Subcutaneous abdominal adipose tissue (tissue), 5 donors: ENCODE measurements around the gene PET117.
"Not testable (repeated sequence)": the region's sequence is repeated elsewhere in the genome, so short reads cannot be mapped to it uniquely, and the experiment has no call there.

Experiments used
- H3K27ac ChIP-seq: one replicate; pipeline ENCODE4 v1.7.0; 2013; ENCODE audit warnings: low read depth, mild to moderate bottlenecking, inconsistent platforms, low read length, moderate library complexity
- H3K27me3 ChIP-seq, 5 donors: one replicate each; pipeline ENCODE4 v1.7.0; 2013; ENCODE audit warnings: low read length in 5 of 5, inconsistent platforms in 1 of 5; ENCODE audit not compliant: control insufficient read depth in 5 of 5, insufficient read depth in 4 of 5
- H3K36me3 ChIP-seq, 5 donors: one replicate each; pipeline ENCODE4 v1.7.0; 2013; ENCODE audit warnings: low read length in 5 of 5; ENCODE audit not compliant: control insufficient read depth in 5 of 5, insufficient read depth in 5 of 5
- H3K4me1 ChIP-seq, 5 donors: one replicate each; pipeline ENCODE4 v1.7.0; 2013; ENCODE audit warnings: low read length in 5 of 5, mild to moderate bottlenecking in 3 of 5, moderate library complexity in 1 of 5; ENCODE audit not compliant: control insufficient read depth in 5 of 5, insufficient read depth in 5 of 5
- H3K4me3 ChIP-seq, 5 donors: one replicate each; pipeline ENCODE4 v1.7.0; 2013; ENCODE audit warnings: low read length in 5 of 5, low read depth in 1 of 5
- H3K9ac ChIP-seq, 5 donors: one replicate each; pipeline ENCODE4 v1.7.0; 2013; ENCODE audit warnings: low read length in 5 of 5, mild to moderate bottlenecking in 4 of 5, moderate library complexity in 3 of 5
- H3K9me3 ChIP-seq, 5 donors: one replicate each; pipeline ENCODE4 v1.7.0; 2013; ENCODE audit warnings: low read length in 5 of 5; ENCODE audit not compliant: control insufficient read depth in 5 of 5
- donor health status: healthy.
- donor health status: healthy.
- donor health status: healthy.
- donor health status: healthy.
- donor health status: healthy.

PET117 gene

GRCh38 chr20:18154342-18154741, 16.7 kb downstream of the PET117 start:
- Histone ChIP-seq H3K36me3 (peaks cover 25 to 60% (median 44%) of the 10 kb centered on the region in 5 donors), H3K27ac (no peak overlapping the region), H3K9me3 (no peaks in the 10 kb centered on the region), H3K27me3 (no peaks in the 10 kb centered on the region), H3K4me1 (no peaks in the 10 kb centered on the region), H3K4me3 (no peak overlapping the region), H3K9ac (no peak overlapping the region)

GRCh38 chr20:18156045-18156444, 18.4 kb downstream of the PET117 start:
- Histone ChIP-seq H3K27me3 (no peaks in the 10 kb centered on the region), H3K36me3 (peaks cover 28 to 58% (median 33%) of the 10 kb centered on the region in 5 donors), H3K4me3 (no peak overlapping the region), H3K27ac (no peak overlapping the region), H3K9ac (no peak overlapping the region), H3K9me3 (no peaks in the 10 kb centered on the region), H3K4me1 (no peaks in the 10 kb centered on the region)

GRCh38 chr20:18164356-18164755, 26.7 kb downstream of the PET117 start:
- H3K36me3 ChIP-seq = peaks cover 19 to 59% (median 31%) of the 10 kb centered on the region in 5 donors
- peaks cover 0 to 7% (median 4%) of the 10 kb centered on the region in 5 donors for H3K4me1 ChIP-seq
- no peak overlapping the region for H3K27ac ChIP-seq
- H3K27me3 ChIP-seq = no peaks in the 10 kb centered on the region
- no peaks in the 10 kb centered on the region for H3K9me3 ChIP-seq
- no peak overlapping the region for H3K9ac ChIP-seq
- H3K4me3 ChIP-seq = no peak overlapping the region

GRCh38 chr20:18165553-18165952, 27.9 kb downstream of the PET117 start:
- H3K36me3 ChIP-seq = peaks cover 21 to 56% (median 28%) of the 10 kb centered on the region in 5 donors

GRCh38 chr20:18166241-18166881, 28.7 kb downstream of the PET117 start:
- Histone ChIP-seq H3K4me1 (peaks cover 0 to 7% (median 4%) of the 10 kb centered on the region in 5 donors), H3K27me3 (no peaks in the 10 kb centered on the region), H3K4me3 (no peak overlapping the region), H3K9me3 (no peaks in the 10 kb centered on the region), H3K9ac (no peak overlapping the region), H3K27ac (no peak overlapping the region), H3K36me3 (peaks cover 25 to 48% (median 28%) of the 10 kb centered on the region in 5 donors)

More at GRCh38 chr20:18165553-18165952, 27.9 kb downstream of the PET117 start:
- H3K27ac ChIP-seq = no peak overlapping the region
- no peaks in the 10 kb centered on the region for H3K27me3 ChIP-seq
- peaks cover 0 to 7% (median 4%) of the 10 kb centered on the region in 5 donors for H3K4me1 ChIP-seq
- H3K9me3 ChIP-seq = no peaks in the 10 kb centered on the region
- H3K4me3 ChIP-seq = no peak overlapping the region
- no peak overlapping the region for H3K9ac ChIP-seq

- no peaks in the 10 kb centered on the region for H3K9me3 ChIP-seq
- H3K27ac ChIP-seq = no peak overlapping the region
- peaks cover 21 to 45% (median 22%) of the 10 kb centered on the region in 5 donors for H3K36me3 ChIP-seq
- H3K4me1 ChIP-seq = peaks cover 0 to 7% (median 4%) of the 10 kb centered on the region in 5 donors
- H3K9ac ChIP-seq = no peak overlapping the region
- no peaks in the 10 kb centered on the region for H3K27me3 ChIP-seq
- H3K4me3 ChIP-seq = no peak overlapping the region
These were observed 29.3 kb downstream of the PET117 start for GRCh38 chr20:18166950-18167349.

- Histone ChIP-seq H3K9me3 (no peaks in the 10 kb centered on the region), H3K9ac (no peak overlapping the region), H3K27ac (no peak overlapping the region), H3K4me1 (no peaks in the 10 kb centered on the region), H3K36me3 (peaks cover 5 to 20% (median 15%) of the 10 kb centered on the region in 5 donors), H3K4me3 (no peak overlapping the region), H3K27me3 (no peaks in the 10 kb centered on the region)
These were observed 34.7 kb downstream of the PET117 start for GRCh38 chr20:18172379-18172778.

GRCh38 chr20:18174906-18175683, 37.4 kb downstream of the PET117 start:
- Histone ChIP-seq H3K4me1 (no peaks in the 10 kb centered on the region), H3K9ac (no peak overlapping the region), H3K9me3 (peaks cover 0 to 6% (median 0%) of the 10 kb centered on the region in 5 donors), H3K4me3 (no peak overlapping the region), H3K36me3 (peaks cover 5 to 19% (median 11%) of the 10 kb centered on the region in 5 donors), H3K27me3 (no peaks in the 10 kb centered on the region), H3K27ac (no peak overlapping the region)

GRCh38 chr20:18176318-18176785, 38.7 kb downstream of the PET117 start:
- H3K27me3 ChIP-seq = no peaks in the 10 kb centered on the region
- no peaks in the 10 kb centered on the region for H3K4me1 ChIP-seq
- H3K9ac ChIP-seq = no peak overlapping the region
- H3K27ac ChIP-seq = no peak overlapping the region
- H3K36me3 ChIP-seq = peaks cover 4 to 17% (median 9%) of the 10 kb centered on the region in 5 donors
- no peak overlapping the region for H3K4me3 ChIP-seq
- H3K9me3 ChIP-seq = peaks cover 0 to 6% (median 0%) of the 10 kb centered on the region in 5 donors

GRCh38 chr20:18180366-18180765, 42.7 kb downstream of the PET117 start:
- H3K27me3 ChIP-seq, H3K9me3 ChIP-seq, H3K27ac ChIP-seq, H3K4me1 ChIP-seq, H3K9ac ChIP-seq, H3K4me3 ChIP-seq: not testable (repeated sequence)
- peaks cover 22 to 50% (median 36%) of the 10 kb centered on the region in 5 donors for H3K36me3 ChIP-seq
